CD14-positive monocyte (primary cell): ENCODE measurements around the gene ANKRD40. TPM values are rescaled to one million over a fixed set of nuclear protein-coding genes. Genes with fewer than 3 reads are reported as not detected.

Experiments used
- DNase-seq, 3 donors: peaks; one replicate each; pipeline ENCODE4 v3.0.0-alpha.2; 2011 to 2022
- H2AFZ ChIP-seq: 2 replicates; pipeline ENCODE4 v1.6.0; 2012; ENCODE audit warnings: mild to moderate bottlenecking, low read depth, low read length, inconsistent platforms; ENCODE audit not compliant: insufficient read depth, poor library complexity, severe bottlenecking
- H3K27ac ChIP-seq, 2 donors: 1 replicate in 1 of 2; 2 replicates in 1 of 2; pipeline ENCODE4 v1.5.1; 2012 to 2013; ENCODE audit warnings: low read length in 2 of 2, control low read depth in 1 of 2, inconsistent platforms in 1 of 2, low read depth in 1 of 2, mild to moderate bottlenecking in 1 of 2
- H3K27me3 ChIP-seq, 2 donors: one replicate each; pipeline versions ENCODE4 v1.6.0 to v1.6.1; 2011 to 2013; ENCODE audit warnings: low read length in 2 of 2; ENCODE audit not compliant: control insufficient read depth in 2 of 2, insufficient read depth in 2 of 2
- H3K36me3 ChIP-seq, 2 donors: replicated peaks in 1 of 2; 1 replicate in 1 of 2; 2 replicates in 1 of 2; pipeline versions ENCODE4 v1.5.1 to v1.6.1; 2012 to 2013; ENCODE audit warnings: low read length in 2 of 2, control low read depth in 1 of 2, inconsistent platforms in 1 of 2, mild to moderate bottlenecking in 1 of 2; ENCODE audit not compliant: insufficient read depth in 2 of 2, control insufficient read depth in 1 of 2
- H3K4me1 ChIP-seq, 2 donors: 1 replicate in 1 of 2; 2 replicates in 1 of 2; pipeline versions ENCODE4 v1.5.1 to v1.6.1; 2012 to 2013; ENCODE audit warnings: low read length in 2 of 2, control low read depth in 1 of 2, inconsistent platforms in 1 of 2, mild to moderate bottlenecking in 1 of 2, moderate library complexity in 1 of 2; ENCODE audit not compliant: insufficient read depth in 2 of 2, control insufficient read depth in 1 of 2
- H3K4me2 ChIP-seq: replicated peaks from 2 replicates; pipeline ENCODE3; 2012; ENCODE audit warnings: low read length, moderate library complexity, mild to moderate bottlenecking; ENCODE audit not compliant: poor library complexity, severe bottlenecking; ENCODE audit errors: extremely low read depth
- H3K4me3 ChIP-seq, 3 experiments: fragments of 200-600 bp in 1 of 3; sonication (generic) in 1 of 3; replicated peaks in 1 of 3; 1 replicate in 2 of 3; 2 replicates in 1 of 3; pipeline ENCODE4 v1.5.1; 2011 to 2013; ENCODE audit warnings: low read length in 3 of 3, mild to moderate bottlenecking in 3 of 3, control low read depth in 2 of 3, low read depth in 2 of 3, inconsistent platforms in 1 of 3, moderate library complexity in 1 of 3
- H3K79me2 ChIP-seq: 2 replicates; pipeline ENCODE4 v1.6.0; 2012; ENCODE audit warnings: mild to moderate bottlenecking, control low read depth, inconsistent platforms, low read length, moderate library complexity; ENCODE audit not compliant: insufficient read depth
- H3K9ac ChIP-seq: 2 replicates; pipeline ENCODE4 v1.6.0; 2017; ENCODE audit warnings: low read length, mild to moderate bottlenecking; ENCODE audit not compliant: insufficient read depth, poor library complexity, severe bottlenecking
- H3K9me3 ChIP-seq, 2 donors: replicated peaks in 1 of 2; 1 replicate in 1 of 2; 2 replicates in 1 of 2; pipeline versions ENCODE4 v1.5.1 to v1.6.1; 2012 to 2013; ENCODE audit warnings: low read length in 2 of 2, control low read depth in 1 of 2; ENCODE audit not compliant: control insufficient read depth in 1 of 2, insufficient read depth in 1 of 2
- H4K20me1 ChIP-seq: 2 replicates; pipeline ENCODE4 v1.6.0; 2012; ENCODE audit warnings: mild to moderate bottlenecking, low read length, control low read depth, moderate library complexity; ENCODE audit not compliant: insufficient read depth
- H3K27ac Mint-ChIP-seq, 7 donors: one replicate each; pipeline ENCODE4 v1.8.0; 2020; ENCODE audit warnings: mild to moderate bottlenecking in 7 of 7, mixed read lengths in 7 of 7, moderate library complexity in 6 of 7, inconsistent platforms in 2 of 7
- H3K27me3 Mint-ChIP-seq, 3 donors: one replicate each; pipeline ENCODE4 v1.8.0; 2021 to 2022; ENCODE audit warnings: low read depth in 3 of 3, mild to moderate bottlenecking in 3 of 3, mixed read lengths in 3 of 3, moderate library complexity in 3 of 3, inconsistent platforms in 1 of 3
- H3K36me3 Mint-ChIP-seq, 2 donors: one replicate each; pipeline ENCODE4 v1.8.0; 2020; ENCODE audit warnings: mixed read lengths in 2 of 2, inconsistent platforms in 1 of 2, mild to moderate bottlenecking in 1 of 2
- H3K4me1 Mint-ChIP-seq: one replicate; pipeline ENCODE4 v1.8.0; 2020; ENCODE audit warnings: mild to moderate bottlenecking, mixed read lengths
- H3K4me3 Mint-ChIP-seq, 2 donors: one replicate each; pipeline ENCODE4 v1.8.0; 2020; ENCODE audit warnings: mild to moderate bottlenecking in 2 of 2, mixed read lengths in 2 of 2, moderate library complexity in 1 of 2
- H3K9me3 Mint-ChIP-seq, 7 donors: one replicate each; pipeline ENCODE4 v1.8.0; 2020 to 2022; ENCODE audit warnings: mixed read lengths in 7 of 7, mild to moderate bottlenecking in 6 of 7, moderate library complexity in 6 of 7, inconsistent platforms in 2 of 7
- CTCF ChIP-seq: fragments of 200-600 bp; IDR thresholded peaks from one replicate; pipeline ENCODE4 v1.8.0; 2022; ENCODE audit warnings: antibody characterized with exemption, mild to moderate bottlenecking
- WGBS: methylation state at CpG from one replicate; pipeline ENCODE4 v1.1.5; 2013; ENCODE audit warnings: missing lambda C conversion rate; ENCODE audit not compliant: insufficient coverage; 5-methylcytosine and 5-hydroxymethylcytosine counted together
- intact Hi-C, 2 donors: fragments of 100-400 bp; cut with micrococcal nuclease; formaldehyde crosslinking; loops; one replicate each; pipeline versions ENCODE4 v1.15.0 to v1.15.1; 2023
- polyA plus RNA-seq, 3 donors: library from polyadenylated mRNA; depleted of rRNA in 1 of 3; unstranded in 2 of 3; stranded (reverse) in 1 of 3; fragments of 300-500 nt in 2 of 3; fragments of >200 nt in 1 of 3; fragmentation: Illumina TruSeq in 2 of 3; gene quantifications; 1 replicate in 2 of 3; 2 replicates in 1 of 3; pipeline ENCODE4 v1.2.3, GENCODE V29; 2012 to 2021

Gene ANKRD40
- polyA plus RNA-seq, 3 donors: 3.4 to 21.8 (median 3.4) TPM

- H3K36me3 Mint-ChIP-seq: peaks cover 0 to 4% of the 10 kb centered on the region in 2 donors
- Histone ChIP-seq H3K36me3 (no peaks in the 10 kb centered on the region), H3K9ac (no peak overlapping the region), H3K9me3 (no peaks in the 10 kb centered on the region), H3K4me1 (peaks cover 4 to 34% of the 10 kb centered on the region in 2 donors), H2AFZ (no peak overlapping the region), H3K79me2 (no peaks in the 10 kb centered on the region), H3K4me2 (no peak overlapping the region), H4K20me1 (no peaks in the 10 kb centered on the region), H3K27ac (no peak overlapping the region), H3K4me3 (no peak overlapping the region), H3K27me3 (no peaks in the 10 kb centered on the region)
- no peak for DNase-seq
- peaks cover 0 to 10% (median 7%) of the 10 kb centered on the region in 3 donors for H3K27me3 Mint-ChIP-seq
- intact Hi-C loops: no loop called here
- H3K4me3 Mint-ChIP-seq: no peak overlapping the region
- no peak overlapping the region for H3K27ac Mint-ChIP-seq
- H3K9me3 Mint-ChIP-seq: no peaks in the 10 kb centered on the region
- no peak for TF ChIP-seq CTCF
- H3K4me1 Mint-ChIP-seq: peaks cover 30% of the 10 kb centered on the region
- WGBS: 92% methylated on average over 9 of the region's 14 CpGs
Observed at GRCh38 chr17:50667259-50668024, 40.3 kb downstream of the ANKRD40 start.

- Mint-ChIP-seq H3K36me3 (peaks cover 0 to 2% of the 10 kb centered on the region in 2 donors), H3K9me3 (no peaks in the 10 kb centered on the region), H3K4me3 (no peak overlapping the region), H3K4me1 (peaks cover 42% of the 10 kb centered on the region), H3K27ac (no peak overlapping the region), H3K27me3 (peaks cover 0 to 10% (median 9%) of the 10 kb centered on the region in 3 donors)
- Histone ChIP-seq H3K4me3 (no peak overlapping the region), H4K20me1 (no peaks in the 10 kb centered on the region), H3K36me3 (no peaks in the 10 kb centered on the region), H3K9ac (no peak overlapping the region), H3K27me3 (no peaks in the 10 kb centered on the region), H3K79me2 (no peaks in the 10 kb centered on the region), H3K4me1 (peaks cover 16 to 44% of the 10 kb centered on the region in 2 donors), H3K9me3 (no peaks in the 10 kb centered on the region), H2AFZ (no peak overlapping the region), H3K27ac (no peak overlapping the region), H3K4me2 (no peak overlapping the region)
- DNase-seq: no peak
- WGBS: 93% methylated on average over 6 of the region's 8 CpGs
- no peak for TF ChIP-seq CTCF
- intact Hi-C loops: no loop called here
Observed at GRCh38 chr17:50666316-50666715, 41.4 kb downstream of the ANKRD40 start.
